Measurements from ENCODE around the gene RAB3D. TPM values are rescaled to one million over a fixed set of nuclear protein-coding genes. Genes with fewer than 3 reads are reported as not detected.

RAB3D gene
- total and polyA plus RNA-seq, 2 experiments from 2014 or later = 3.7 to 5.1 TPM

- 39 to 48% methylated on average over 8 of the region's 8 CpGs for WGBS, 2 experiments (ENCODE audit: low coverage in 1 of 2, low lambda C conversion rate in 2 of 2, missing lambda C conversion rate in 2 of 2)
Observed at GRCh38 chr19:11378319-11379189, 39.1 kb upstream of the RAB3D start.

GRCh38 chr19:11377756-11378155 is 38.3 kb upstream of the RAB3D start:
- peak; percentile 77 for DNase-seq
- Histone ChIP-seq H3K4me2 (ENCODE audit: unreplicated experiment) (peak overlapping the region; percentile 61), H2AFZ (no peak overlapping the region), H3K79me2 (ENCODE audit: insufficient read depth) (peaks cover 7% of the 10 kb centered on the region; the same call in 1 of the 2 replicates), H3K9ac (0 out of 2 replicates have a peak overlapping the region, but pooled peaks have one; percentile 14), H3F3A (ENCODE audit: insufficient read depth) (peaks cover 24% of the 10 kb centered on the region), H3K9me3 (ENCODE audit: low read depth) (no peaks in the 10 kb centered on the region), H3K4me3 (peak overlapping the region; percentile 10; the same call in 1 of the 2 replicates), H4K20me1 (ENCODE audit: insufficient read depth) (no peaks in the 10 kb centered on the region), H3K36me3 (ENCODE audit: low read depth) (no peaks in the 10 kb centered on the region), H3K27ac (peak overlapping the region; percentile 63), H3K9me2 (ENCODE audit: insufficient read depth) (no peaks in the 10 kb centered on the region), H3K27me3 (replicated peaks; ENCODE audit: insufficient read depth) (no peaks in the 10 kb centered on the region), H3K4me1 (ENCODE audit: insufficient read depth) (peaks cover 30% of the 10 kb centered on the region)
- in situ Hi-C loops (cut with MboI) = no loop called here
- TF ChIP-seq EZH2 (IDR thresholded peaks at IDR 0.05; ENCODE audit: insufficient read depth, poor library complexity, severe bottlenecking) (no peak), EZH2phosphoT487 (IDR thresholded peaks at IDR 0.05; ENCODE audit: insufficient read depth, low read depth) (no peak)
- WGBS, 2 experiments (ENCODE audit: low coverage in 1 of 2, low lambda C conversion rate in 2 of 2, missing lambda C conversion rate in 2 of 2) = 71 to 76% methylated on average over 3 of the region's 3 CpGs

More at GRCh38 chr19:11378319-11379189, 39.1 kb upstream of the RAB3D start:
- no peaks in the 10 kb centered on the region for H4K20me1 ChIP-seq (ENCODE audit: insufficient read depth)
- DNase-seq = peak; percentile 93
- peaks cover 24% of the 10 kb centered on the region for H3F3A ChIP-seq (ENCODE audit: insufficient read depth)
- H3K27ac ChIP-seq = peak overlapping the region; percentile 63
- H3K4me2 ChIP-seq (ENCODE audit: unreplicated experiment) = peak overlapping the region; percentile 61
- no peak overlapping the region; the same call in 1 of the 2 replicates for H3K9ac ChIP-seq
- no peaks in the 10 kb centered on the region for H3K36me3 ChIP-seq (ENCODE audit: low read depth)
- H3K4me3 ChIP-seq = no peak overlapping the region
- H3K79me2 ChIP-seq (ENCODE audit: insufficient read depth) = peaks cover 7% of the 10 kb centered on the region; the same call in 1 of the 2 replicates
- in situ Hi-C loops (cut with MboI) = no loop called here
- TF ChIP-seq EZH2phosphoT487 (IDR thresholded peaks at IDR 0.05; ENCODE audit: insufficient read depth, low read depth) (no peak), EZH2 (IDR thresholded peaks at IDR 0.05; ENCODE audit: insufficient read depth, poor library complexity, severe bottlenecking) (no peak)
- no peaks in the 10 kb centered on the region for H3K27me3 ChIP-seq (replicated peaks; ENCODE audit: insufficient read depth)
- no peaks in the 10 kb centered on the region for H3K9me2 ChIP-seq (ENCODE audit: insufficient read depth)
- H3K9me3 ChIP-seq (ENCODE audit: low read depth) = no peaks in the 10 kb centered on the region
- no peak overlapping the region for H2AFZ ChIP-seq
- H3K4me1 ChIP-seq (ENCODE audit: insufficient read depth) = peaks cover 30% of the 10 kb centered on the region

GRCh38 chr19:11377237-11377636 is 37.8 kb upstream of the RAB3D start:
- peak; percentile 87 for DNase-seq
- no peak overlapping the region for H3K4me3 ChIP-seq
- H3K9ac ChIP-seq = no peak overlapping the region
- in situ Hi-C loops (cut with MboI) = no loop called here
- peaks cover 30% of the 10 kb centered on the region for H3K4me1 ChIP-seq (ENCODE audit: insufficient read depth)
- no peaks in the 10 kb centered on the region for H3K9me2 ChIP-seq (ENCODE audit: insufficient read depth)
- no peak overlapping the region for H2AFZ ChIP-seq
- peaks cover 24% of the 10 kb centered on the region for H3F3A ChIP-seq (ENCODE audit: insufficient read depth)
- TF ChIP-seq EZH2phosphoT487 (IDR thresholded peaks at IDR 0.05; ENCODE audit: insufficient read depth, low read depth) = no peak
- no peak for TF ChIP-seq EZH2 (IDR thresholded peaks at IDR 0.05; ENCODE audit: insufficient read depth, poor library complexity, severe bottlenecking)
- H4K20me1 ChIP-seq (ENCODE audit: insufficient read depth) = no peaks in the 10 kb centered on the region
- peak overlapping the region; percentile 61 for H3K4me2 ChIP-seq (ENCODE audit: unreplicated experiment)
- peak overlapping the region; percentile 63 for H3K27ac ChIP-seq
- H3K79me2 ChIP-seq (ENCODE audit: insufficient read depth) = peaks cover 7% of the 10 kb centered on the region; the same call in 1 of the 2 replicates
- H3K9me3 ChIP-seq (ENCODE audit: low read depth) = no peaks in the 10 kb centered on the region
- H3K36me3 ChIP-seq (ENCODE audit: low read depth) = no peaks in the 10 kb centered on the region
- no peaks in the 10 kb centered on the region for H3K27me3 ChIP-seq (replicated peaks; ENCODE audit: insufficient read depth)

GRCh38 chr19:11375143-11375948 is 35.9 kb upstream of the RAB3D start:
- Histone ChIP-seq H3K9me3 (ENCODE audit: low read depth) (no peaks in the 10 kb centered on the region), H3K36me3 (ENCODE audit: low read depth) (no peaks in the 10 kb centered on the region), H3K4me2 (ENCODE audit: unreplicated experiment) (peak overlapping the region; percentile 47), H3F3A (ENCODE audit: insufficient read depth) (peaks cover 24% of the 10 kb centered on the region), H4K20me1 (ENCODE audit: insufficient read depth) (no peaks in the 10 kb centered on the region), H3K27ac (peak overlapping the region; percentile 48), H3K9ac (peak overlapping the region; percentile 56), H3K79me2 (ENCODE audit: insufficient read depth) (peaks cover 5% of the 10 kb centered on the region; the same call in 1 of the 2 replicates), H3K9me2 (ENCODE audit: insufficient read depth) (no peaks in the 10 kb centered on the region), H3K4me3 (peak overlapping the region; percentile 82), H3K4me1 (ENCODE audit: insufficient read depth) (peaks cover 30% of the 10 kb centered on the region), H3K27me3 (replicated peaks; ENCODE audit: insufficient read depth) (no peaks in the 10 kb centered on the region), H2AFZ (peak overlapping the region; percentile 82)
- TF ChIP-seq EZH2 (IDR thresholded peaks at IDR 0.05; ENCODE audit: insufficient read depth, poor library complexity, severe bottlenecking) = no peak
- TF ChIP-seq EZH2phosphoT487 (IDR thresholded peaks at IDR 0.05; ENCODE audit: insufficient read depth, low read depth) = no peak
- DNase-seq = no peak
- WGBS, 2 experiments (ENCODE audit: low coverage in 1 of 2, low lambda C conversion rate in 2 of 2, missing lambda C conversion rate in 2 of 2) = 23 to 26% methylated on average over 23 to 27 of the region's 27 CpGs
- in situ Hi-C loops (cut with MboI) = no loop called here
